B cell (primary cell): Measurements from ENCODE around the gene TACC3. TPM values are rescaled to one million over a fixed set of nuclear protein-coding genes. Genes with fewer than 3 reads are reported as not detected.

Experiments used
- ATAC-seq: fragments of 200-7000 bp; cut with Tn5 transposase; one replicate; pipeline ENCODE4 v1.10.0; 2021; ENCODE audit warnings: low read depth, mild to moderate bottlenecking, moderate number of reproducible peaks, moderate library complexity
- CTCF ChIA-PET: fragments of 350-600 bp; sonication (Branson Sonifier 250); formaldehyde crosslinking; loops from one replicate; lab custom pipeline; 2021; ENCODE audit warnings: antibody characterized with exemption, inconsistent platforms; lab: Charles Lee
- POLR2A ChIA-PET: fragments of 350-600 bp; sonication (Branson Sonifier 250); formaldehyde crosslinking; loops from one replicate; lab custom pipeline; 2021; ENCODE audit warnings: antibody characterized with exemption; lab: Charles Lee
- DNase-seq: peaks from one replicate; pipeline ENCODE4 v3.0.0; 2013
- H2AFZ ChIP-seq: 2 replicates; pipeline ENCODE4 v1.6.1; 2012; ENCODE audit warnings: mild to moderate bottlenecking, low read depth, low read length; ENCODE audit not compliant: insufficient read depth, poor library complexity, severe bottlenecking
- H3K27ac ChIP-seq, 2 donors: 1 replicate in 1 of 2; 2 replicates in 1 of 2; pipeline ENCODE4 v1.5.1; 2012 to 2013; ENCODE audit warnings: low read length in 2 of 2, mild to moderate bottlenecking in 2 of 2, moderate library complexity in 1 of 2
- H3K27me3 ChIP-seq, 4 experiments: fragments of 200-600 bp in 1 of 4; sonication (generic) in 1 of 4; replicated peaks in 1 of 4; 1 replicate in 2 of 4; 2 replicates in 2 of 4; pipeline versions ENCODE4 v1.6.1 to v1.7.0; 2013 to 2016; ENCODE audit warnings: low read length in 3 of 4, mild to moderate bottlenecking in 2 of 4, mixed read lengths in 1 of 4, moderate library complexity in 1 of 4; ENCODE audit not compliant: insufficient read depth in 4 of 4, control insufficient read depth in 3 of 4; ENCODE audit errors: control extremely low read depth in 1 of 4
- H3K36me3 ChIP-seq, 2 experiments: replicated peaks in 1 of 2; 1 replicate in 1 of 2; 2 replicates in 1 of 2; pipeline versions ENCODE4 v1.6.1 to v1.7.1; 2013; ENCODE audit warnings: low read length in 1 of 2; ENCODE audit not compliant: insufficient read depth in 2 of 2, control insufficient read depth in 1 of 2; ENCODE audit errors: control extremely low read depth in 1 of 2, extremely low read depth in 1 of 2
- H3K4me1 ChIP-seq, 2 donors: fragments of 200-600 bp in 1 of 2; sonication (generic) in 1 of 2; 1 replicate in 1 of 2; 2 replicates in 1 of 2; pipeline versions ENCODE4 v1.5.1 to v1.6.1; 2013 to 2017; ENCODE audit warnings: low read length in 2 of 2; ENCODE audit not compliant: control insufficient read depth in 2 of 2, insufficient read depth in 2 of 2
- H3K4me2 ChIP-seq: replicated peaks from 2 replicates; pipeline ENCODE3; 2012; ENCODE audit warnings: mild to moderate bottlenecking, low read depth, low read length; ENCODE audit not compliant: poor library complexity, severe bottlenecking
- H3K4me3 ChIP-seq, 5 experiments: fragments of 200-600 bp in 1 of 5; sonication (generic) in 1 of 5; 1 replicate in 3 of 5; 2 replicates in 2 of 5; pipeline versions ENCODE4 v1.5.1 to v1.7.0; 2011 to 2016; ENCODE audit warnings: low read length in 4 of 5, mild to moderate bottlenecking in 4 of 5, low read depth in 2 of 5, control low read depth in 1 of 5, moderate library complexity in 1 of 5; ENCODE audit not compliant: insufficient read depth in 1 of 5; ENCODE audit errors: control extremely low read depth in 1 of 5, extremely low read depth in 1 of 5
- H3K79me2 ChIP-seq: fragments of 200-600 bp; sonication (generic); one replicate; pipeline ENCODE4 v1.6.0; 2016; ENCODE audit warnings: low read length; ENCODE audit not compliant: control insufficient read depth, insufficient read depth
- H3K9ac ChIP-seq: fragments of 200-600 bp; sonication (generic); 2 replicates; pipeline ENCODE4 v1.6.1; 2017; ENCODE audit warnings: mild to moderate bottlenecking, low read length, moderate library complexity
- H3K9me3 ChIP-seq, 3 donors: one replicate each; pipeline versions ENCODE4 v1.6.1 to v1.7.1; 2013; ENCODE audit warnings: low read length in 2 of 3; ENCODE audit not compliant: control insufficient read depth in 2 of 3, insufficient read depth in 1 of 3; ENCODE audit errors: control extremely low read depth in 1 of 3
- H4K20me1 ChIP-seq: 2 replicates; pipeline ENCODE4 v1.6.0; 2012; ENCODE audit warnings: mild to moderate bottlenecking, low read length; ENCODE audit not compliant: insufficient read depth, control insufficient read depth, poor library complexity, severe bottlenecking
- H3K27ac Mint-ChIP-seq: one replicate; pipeline ENCODE4 v1.8.0; 2021; ENCODE audit warnings: mixed read lengths
- H3K27me3 Mint-ChIP-seq: one replicate; pipeline ENCODE4 v1.8.0; 2021; ENCODE audit warnings: mixed read lengths
- H3K4me1 Mint-ChIP-seq: one replicate; pipeline ENCODE4 v1.8.0; 2021; ENCODE audit warnings: mixed read lengths
- H3K4me3 Mint-ChIP-seq: one replicate; pipeline ENCODE4 v1.8.0; 2021; ENCODE audit warnings: mixed read lengths
- H3K9me3 Mint-ChIP-seq: one replicate; pipeline ENCODE4 v1.8.0; 2022; ENCODE audit warnings: mixed read lengths; ENCODE audit not compliant: insufficient read depth
- EZH2 ChIP-seq: IDR thresholded peaks from 2 replicates; pipeline ENCODE4 v1.6.1; 2012; ENCODE audit warnings: borderline replicate concordance, low read depth, mild to moderate bottlenecking, moderate library complexity, low read length; ENCODE audit not compliant: insufficient read depth, poor library complexity, severe bottlenecking
- WGBS: methylation state at CpG from one replicate; pipeline ENCODE4 v1.1.5; 2013; ENCODE audit warnings: missing lambda C conversion rate; ENCODE audit not compliant: insufficient coverage; 5-methylcytosine and 5-hydroxymethylcytosine counted together
- intact Hi-C: fragments of 100-400 bp; cut with micrococcal nuclease; formaldehyde crosslinking; loops from one replicate; pipeline ENCODE4 v1.10.0; 2022
- polyA plus RNA-seq: library from polyadenylated mRNA; depleted of rRNA; stranded (reverse); fragments of >200 nt; gene quantifications from 2 replicates; pipeline ENCODE4 v1.2.3, GENCODE V29; 2012
- total RNA-seq, 2 donors: library from RNA; stranded (reverse); fragments of 120-200 nt in 1 of 2; gene quantifications; 1 replicate in 1 of 2; 2 replicates in 1 of 2; pipeline versions ENCODE4 v1.2.3 to v1.2.4, GENCODE V29; 2013 to 2022
- TF ChIP-seq, protein P1 (sequence below): fragments of 200-600 bp; IDR thresholded peaks from one replicate; pipeline ENCODE4 v1.8.0; 2022; ENCODE audit warnings: antibody characterized with exemption, mild to moderate bottlenecking

Gene TACC3
- total and polyA plus RNA-seq, 2 donors (not counting 1 experiment from before 2014, with no cell fraction given): 29.5 to 47.9 TPM

DNA sequence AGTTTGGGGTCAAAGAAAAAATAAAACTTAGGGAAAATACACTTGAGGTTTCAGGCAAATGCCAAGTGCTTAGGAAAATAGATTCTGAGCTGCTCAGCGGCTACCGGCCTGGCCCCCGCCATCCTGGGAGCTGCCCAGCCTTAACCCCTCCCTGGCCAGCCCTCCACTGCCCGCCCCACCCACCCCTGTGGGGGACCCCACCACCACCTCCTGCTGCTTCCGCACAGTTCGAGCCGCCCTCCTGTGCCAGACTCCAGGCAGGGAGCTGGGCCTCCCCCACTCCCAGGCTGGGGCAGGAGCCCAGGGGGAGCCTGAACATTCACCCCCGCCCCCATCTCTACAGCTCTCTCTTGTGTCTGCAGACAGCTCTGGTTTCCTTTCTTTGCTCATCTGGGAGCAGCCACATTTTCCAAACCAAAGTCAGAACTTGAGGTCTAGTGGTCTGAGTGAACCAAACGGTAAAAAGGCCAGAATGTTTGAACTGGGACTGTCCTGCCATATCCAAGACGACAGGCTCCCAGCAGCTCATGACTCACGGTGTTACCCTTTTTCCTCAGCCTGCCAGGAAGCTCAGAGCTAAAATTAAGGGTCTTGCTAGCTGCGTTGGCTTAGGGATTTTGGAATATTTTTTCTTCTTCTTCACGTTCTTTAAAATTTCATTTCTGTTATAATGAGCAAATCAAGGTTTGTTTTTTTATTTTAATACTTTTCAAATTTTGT is 67.1 kb downstream of the TACC3 start:
- ChIA-PET CTCF (interaction anchor here (0.9 kb wide), 1 partner anchor 97 kb away, joined by 3 read pairs; no protein-coding TSS in a partner anchor), POLR2A (no interaction called here)
- H3K27me3 Mint-ChIP-seq: peaks cover 4% of the 10 kb centered on the region
- no peaks in the 10 kb centered on the region for H4K20me1 ChIP-seq
- H3K4me3 ChIP-seq: no peak overlapping the region
- H3K4me1 Mint-ChIP-seq: no peaks in the 10 kb centered on the region
- no peak overlapping the region for H3K4me2 ChIP-seq
- H3K27ac ChIP-seq: no peak overlapping the region
- H3K9me3 ChIP-seq: peaks cover 0 to 11% (median 0%) of the 10 kb centered on the region in 3 donors
- H3K27ac Mint-ChIP-seq: no peak overlapping the region
- H3K4me3 Mint-ChIP-seq: no peak overlapping the region
- intact Hi-C loops: no loop called here
- H3K4me1 ChIP-seq: no peaks in the 10 kb centered on the region
- H3K79me2 ChIP-seq: no peaks in the 10 kb centered on the region
- no peaks in the 10 kb centered on the region for H3K9me3 Mint-ChIP-seq
- 85% methylated on average over 9 of the region's 13 CpGs for WGBS
- H3K9ac ChIP-seq: no peak overlapping the region
- DNase-seq (no peak), ATAC-seq (no peak)
- H2AFZ ChIP-seq: no peak overlapping the region
- H3K36me3 ChIP-seq: no peaks in the 10 kb centered on the region
- peaks cover 0 to 4% (median 1%) of the 10 kb centered on the region in 4 experiments for H3K27me3 ChIP-seq
- TF ChIP-seq, protein P1, sequence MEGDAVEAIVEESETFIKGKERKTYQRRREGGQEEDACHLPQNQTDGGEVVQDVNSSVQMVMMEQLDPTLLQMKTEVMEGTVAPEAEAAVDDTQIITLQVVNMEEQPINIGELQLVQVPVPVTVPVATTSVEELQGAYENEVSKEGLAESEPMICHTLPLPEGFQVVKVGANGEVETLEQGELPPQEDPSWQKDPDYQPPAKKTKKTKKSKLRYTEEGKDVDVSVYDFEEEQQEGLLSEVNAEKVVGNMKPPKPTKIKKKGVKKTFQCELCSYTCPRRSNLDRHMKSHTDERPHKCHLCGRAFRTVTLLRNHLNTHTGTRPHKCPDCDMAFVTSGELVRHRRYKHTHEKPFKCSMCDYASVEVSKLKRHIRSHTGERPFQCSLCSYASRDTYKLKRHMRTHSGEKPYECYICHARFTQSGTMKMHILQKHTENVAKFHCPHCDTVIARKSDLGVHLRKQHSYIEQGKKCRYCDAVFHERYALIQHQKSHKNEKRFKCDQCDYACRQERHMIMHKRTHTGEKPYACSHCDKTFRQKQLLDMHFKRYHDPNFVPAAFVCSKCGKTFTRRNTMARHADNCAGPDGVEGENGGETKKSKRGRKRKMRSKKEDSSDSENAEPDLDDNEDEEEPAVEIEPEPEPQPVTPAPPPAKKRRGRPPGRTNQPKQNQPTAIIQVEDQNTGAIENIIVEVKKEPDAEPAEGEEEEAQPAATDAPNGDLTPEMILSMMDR: no peak
- no peak for TF ChIP-seq EZH2

DNA sequence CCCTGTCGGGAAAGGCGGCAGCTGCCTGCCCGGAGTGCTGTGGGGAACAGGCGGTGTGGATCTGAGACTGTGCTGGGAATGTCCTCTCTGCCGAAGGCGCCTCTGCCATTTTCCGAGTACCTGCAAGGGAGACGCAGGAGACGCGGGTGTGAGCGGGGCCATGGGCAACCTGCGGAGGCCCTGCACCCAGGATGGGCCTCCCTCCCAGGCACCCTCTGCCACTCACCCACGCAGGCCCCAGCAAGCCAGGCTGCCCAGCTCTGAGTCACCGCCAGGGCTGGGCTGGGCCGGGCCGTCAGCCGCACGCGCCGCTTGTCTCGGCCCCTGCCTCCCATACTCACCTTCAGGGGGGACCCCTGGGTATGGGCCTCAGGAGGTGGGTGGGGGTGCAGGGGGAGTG is 68.2 kb downstream of the TACC3 start:
- Mint-ChIP-seq H3K4me3 (no peak overlapping the region), H3K27me3 (peaks cover 4% of the 10 kb centered on the region), H3K4me1 (no peaks in the 10 kb centered on the region), H3K27ac (no peak overlapping the region), H3K9me3 (no peaks in the 10 kb centered on the region)
- ChIA-PET POLR2A (no interaction called here), CTCF (no interaction called here)
- DNase-seq (no peak), ATAC-seq (no peak)
- Histone ChIP-seq H3K79me2 (no peaks in the 10 kb centered on the region), H3K27ac (no peak overlapping the region), H3K4me1 (peaks cover 7% of the 10 kb centered on the region in 2 donors), H3K4me2 (no peak overlapping the region), H4K20me1 (peaks cover 4% of the 10 kb centered on the region), H2AFZ (no peak overlapping the region), H3K36me3 (no peaks in the 10 kb centered on the region), H3K4me3 (no peak overlapping the region), H3K9me3 (peaks cover 0 to 12% (median 0%) of the 10 kb centered on the region in 3 donors), H3K27me3 (peaks cover 0 to 11% (median 5%) of the 10 kb centered on the region in 4 experiments), H3K9ac (no peak overlapping the region)
- 89% methylated on average over 13 of the region's 21 CpGs for WGBS
- TF ChIP-seq, protein P1: no peak
- TF ChIP-seq EZH2: no peak
- intact Hi-C loops: no loop called here
